ENCODE measurements around the gene BCKDK. TPM values are rescaled to one million over a fixed set of nuclear protein-coding genes. Genes with fewer than 3 reads are reported as not detected.

BCKDK gene
- polyA plus RNA-seq, 1 donor (not counting 4 experiments of a cell fraction or from before 2014, with no cell fraction given) = 19.9 TPM

DNA sequence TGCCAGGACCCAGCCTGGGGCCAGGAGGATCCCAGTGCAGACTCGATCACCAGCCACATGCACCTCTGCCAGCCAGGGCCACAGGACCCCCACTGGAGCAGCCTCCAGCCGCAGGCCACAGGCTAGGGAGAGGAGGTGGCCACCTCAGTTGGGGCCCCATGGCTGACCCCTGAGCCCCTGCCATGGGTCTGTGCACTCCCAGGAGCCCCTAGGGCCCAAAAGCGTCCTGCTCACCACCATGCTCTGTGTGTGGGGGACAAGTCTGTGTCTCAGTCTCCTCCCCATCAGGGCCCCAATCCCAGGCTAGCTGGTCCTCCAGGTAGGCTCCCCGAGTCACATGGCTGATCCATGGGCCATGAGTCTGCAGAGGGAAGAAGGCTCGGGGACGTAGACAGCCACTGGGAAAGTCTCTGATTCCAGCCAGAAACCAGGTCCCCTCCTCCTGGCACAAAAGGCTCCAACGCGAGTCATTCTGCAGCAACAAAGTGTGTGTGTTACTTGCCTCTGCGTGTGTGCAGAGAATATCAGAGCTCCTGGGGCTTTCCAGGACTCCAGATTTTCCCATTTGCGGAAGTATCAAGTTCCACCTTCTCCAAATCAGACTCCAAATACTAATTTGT, 33.4 kb downstream of the BCKDK start:
- no peak for DNase-seq (ENCODE audit: low read depth, low spot score)
- H3K27ac ChIP-seq (ENCODE audit: control insufficient read depth, insufficient read depth, low read length) = peak overlapping the region; percentile 85
- peaks cover 33% of the 10 kb centered on the region for H3K4me1 ChIP-seq (ENCODE audit: control insufficient read depth, extremely low read depth, insufficient read depth, low read length)
- no peaks in the 10 kb centered on the region for H3K27me3 ChIP-seq (ENCODE audit: control insufficient read depth, extremely low read depth, insufficient read depth, low read length)
- dilution Hi-C loops (cut with MboI; ENCODE audit: extremely low pct_ligation_motif_present, low sequenced_read_pairs) = no loop called here
- no peaks in the 10 kb centered on the region for H3K79me2 ChIP-seq (ENCODE audit: control insufficient read depth, insufficient read depth, low read length)
- no peaks in the 10 kb centered on the region for H3K9me3 ChIP-seq (ENCODE audit: control insufficient read depth, low read depth, low read length)
- peak overlapping the region in 2 of 3 experiments; percentile 49 to 64 for H3K4me3 ChIP-seq (ENCODE audit: control insufficient read depth in 2 of 3, extremely low read depth in 1 of 3, insufficient read depth in 2 of 3, low read depth in 1 of 3, low read length in 3 of 3)
- no peaks in the 10 kb centered on the region for H4K20me1 ChIP-seq (ENCODE audit: control insufficient read depth, extremely low read depth, insufficient read depth, low read length)
- no peaks in the 10 kb centered on the region for H3K36me3 ChIP-seq (ENCODE audit: control insufficient read depth in 2 of 2, extremely low read depth in 1 of 2, insufficient read depth in 2 of 2, low read length in 2 of 2)
- H3K4me2 ChIP-seq (ENCODE audit: control insufficient read depth, extremely low read depth, insufficient read depth, low read depth, low read length) = peak overlapping the region; percentile 90
- FAIRE-seq = peak; percentile 5
- TF ChIP-seq, protein P1, sequence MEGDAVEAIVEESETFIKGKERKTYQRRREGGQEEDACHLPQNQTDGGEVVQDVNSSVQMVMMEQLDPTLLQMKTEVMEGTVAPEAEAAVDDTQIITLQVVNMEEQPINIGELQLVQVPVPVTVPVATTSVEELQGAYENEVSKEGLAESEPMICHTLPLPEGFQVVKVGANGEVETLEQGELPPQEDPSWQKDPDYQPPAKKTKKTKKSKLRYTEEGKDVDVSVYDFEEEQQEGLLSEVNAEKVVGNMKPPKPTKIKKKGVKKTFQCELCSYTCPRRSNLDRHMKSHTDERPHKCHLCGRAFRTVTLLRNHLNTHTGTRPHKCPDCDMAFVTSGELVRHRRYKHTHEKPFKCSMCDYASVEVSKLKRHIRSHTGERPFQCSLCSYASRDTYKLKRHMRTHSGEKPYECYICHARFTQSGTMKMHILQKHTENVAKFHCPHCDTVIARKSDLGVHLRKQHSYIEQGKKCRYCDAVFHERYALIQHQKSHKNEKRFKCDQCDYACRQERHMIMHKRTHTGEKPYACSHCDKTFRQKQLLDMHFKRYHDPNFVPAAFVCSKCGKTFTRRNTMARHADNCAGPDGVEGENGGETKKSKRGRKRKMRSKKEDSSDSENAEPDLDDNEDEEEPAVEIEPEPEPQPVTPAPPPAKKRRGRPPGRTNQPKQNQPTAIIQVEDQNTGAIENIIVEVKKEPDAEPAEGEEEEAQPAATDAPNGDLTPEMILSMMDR (optimal IDR thresholded peaks at IDR 0.05 in 1 of 3, IDR thresholded peaks at IDR 0.05 in 1 of 3, conservative IDR thresholded peaks at IDR 0.05 in 1 of 3; ENCODE audit: extremely low read depth in 1 of 3, insufficient read depth in 2 of 3, low read length in 3 of 3) = no peak
- no peak for TF ChIP-seq EZH2 (IDR thresholded peaks at IDR 0.05; ENCODE audit: low read length)
- peak overlapping the region; percentile 80 for H2AFZ ChIP-seq (ENCODE audit: control insufficient read depth, low read length)
- peak overlapping the region; percentile 69 for H3K9ac ChIP-seq (ENCODE audit: control insufficient read depth, extremely low read depth, insufficient read depth, low read length)
- H3K9me1 ChIP-seq (ENCODE audit: control insufficient read depth, extremely low read depth, insufficient read depth, low read length) = no peaks in the 10 kb centered on the region

DNA sequence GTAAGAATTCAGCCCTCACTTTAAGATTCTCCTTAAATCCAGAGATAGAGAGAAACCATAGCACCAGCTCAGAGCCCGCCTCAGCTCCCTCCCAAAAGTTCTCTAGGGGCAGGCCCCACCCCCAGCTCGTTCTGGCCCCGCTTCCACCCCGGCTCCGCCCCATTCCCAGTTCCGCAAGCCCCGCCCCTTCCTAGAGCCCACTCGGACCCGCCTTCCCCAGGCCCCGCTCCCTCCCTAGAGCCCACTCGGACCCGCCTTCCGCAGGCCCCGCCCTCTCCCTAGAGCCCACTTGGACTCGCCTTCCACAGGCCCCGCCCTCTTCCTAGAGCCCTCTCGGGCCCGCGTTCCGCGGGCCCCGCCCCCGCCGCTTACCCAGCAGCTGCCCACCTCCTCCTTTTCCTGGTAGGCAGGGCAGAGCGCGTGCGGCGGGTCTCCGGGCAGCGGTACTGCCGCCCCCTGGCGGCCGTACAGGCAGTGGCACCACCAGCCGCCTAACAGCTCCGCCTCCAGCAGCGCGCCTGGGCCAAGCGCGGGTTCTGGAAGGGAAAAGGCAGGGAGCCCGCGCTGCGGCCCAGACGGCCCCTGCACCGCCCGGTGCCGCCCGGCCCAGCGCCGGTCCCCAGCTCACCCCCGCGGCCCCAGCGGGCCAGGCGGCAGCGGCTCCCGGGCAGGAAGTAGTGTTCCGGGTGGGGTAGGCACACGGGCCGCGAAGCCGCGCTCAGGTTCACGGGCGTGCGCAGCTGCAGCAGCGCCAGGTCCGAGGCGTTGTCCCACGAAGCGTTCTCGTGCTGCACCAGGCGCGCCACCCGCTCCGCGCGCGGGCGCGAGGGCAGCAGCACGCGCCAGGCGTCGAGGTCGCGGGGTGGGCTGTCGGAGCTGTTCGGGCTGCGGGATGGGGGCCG, 34.2 kb downstream of the BCKDK start:
- H3K27ac ChIP-seq (ENCODE audit: control insufficient read depth, insufficient read depth, low read length) = peak overlapping the region; percentile 85
- H3K9me3 ChIP-seq (ENCODE audit: control insufficient read depth, low read depth, low read length) = no peaks in the 10 kb centered on the region
- H3K36me3 ChIP-seq (ENCODE audit: control insufficient read depth in 2 of 2, extremely low read depth in 1 of 2, insufficient read depth in 2 of 2, low read length in 2 of 2) = no peaks in the 10 kb centered on the region
- H3K4me2 ChIP-seq (ENCODE audit: control insufficient read depth, extremely low read depth, insufficient read depth, low read depth, low read length) = peak overlapping the region; percentile 90
- H4K20me1 ChIP-seq (ENCODE audit: control insufficient read depth, extremely low read depth, insufficient read depth, low read length) = no peaks in the 10 kb centered on the region
- H3K27me3 ChIP-seq (ENCODE audit: control insufficient read depth, extremely low read depth, insufficient read depth, low read length) = no peaks in the 10 kb centered on the region
- no peaks in the 10 kb centered on the region for H3K79me2 ChIP-seq (ENCODE audit: control insufficient read depth, insufficient read depth, low read length)
- H3K9me1 ChIP-seq (ENCODE audit: control insufficient read depth, extremely low read depth, insufficient read depth, low read length) = no peaks in the 10 kb centered on the region
- dilution Hi-C loops (cut with MboI; ENCODE audit: extremely low pct_ligation_motif_present, low sequenced_read_pairs) = no loop called here
- peak; percentile 23 for FAIRE-seq
- H3K9ac ChIP-seq (ENCODE audit: control insufficient read depth, extremely low read depth, insufficient read depth, low read length) = peak overlapping the region; percentile 69
- peak; percentile 93 for DNase-seq (ENCODE audit: low read depth, low spot score)
- peaks cover 33% of the 10 kb centered on the region for H3K4me1 ChIP-seq (ENCODE audit: control insufficient read depth, extremely low read depth, insufficient read depth, low read length)
- peak overlapping the region; percentile 93 for H2AFZ ChIP-seq (ENCODE audit: control insufficient read depth, low read length)
- H3K4me3 ChIP-seq (ENCODE audit: control insufficient read depth in 2 of 3, extremely low read depth in 1 of 3, insufficient read depth in 2 of 3, low read depth in 1 of 3, low read length in 3 of 3) = peak overlapping the region; percentile 13 to 64 (median 53)
- no peak for TF ChIP-seq EZH2 (IDR thresholded peaks at IDR 0.05; ENCODE audit: low read length)
- TF ChIP-seq, protein P1 (optimal IDR thresholded peaks at IDR 0.05 in 1 of 3, IDR thresholded peaks at IDR 0.05 in 1 of 3, conservative IDR thresholded peaks at IDR 0.05 in 1 of 3; ENCODE audit: extremely low read depth in 1 of 3, insufficient read depth in 2 of 3, low read length in 3 of 3) = peak; percentile 61 to 96 (median 88)
